Central memory CD8-positive, alpha-beta T cell (primary cell): ENCODE results near the gene POLL.
A peak's percentile ranks its signal among the peaks of the same experiment; 100 is the strongest.
"Not testable (repeated sequence)": the region's sequence is repeated elsewhere in the genome, so short reads cannot be mapped to it uniquely, and the experiment has no call there.

Experiments used
- ATAC-seq: fragments of 150-1000 bp; cut with Tn5 transposase; replicated peaks from 2 replicates; pipeline ENCODE4 v1.10.0; 2022; ENCODE audit warnings: mild to moderate bottlenecking, moderate FRiP score, moderate number of reproducible peaks; ENCODE audit not compliant: poor library complexity, severe bottlenecking; ENCODE audit errors: extremely low read depth
- DNase-seq, 2 donors: peaks; one replicate each; pipeline ENCODE4 v3.0.0; 2021; ENCODE audit warnings: low spot score in 2 of 2
- H3K27ac Mint-ChIP-seq: one replicate; pipeline ENCODE4 v1.8.0; 2022; ENCODE audit warnings: low read depth, mild to moderate bottlenecking, moderate library complexity, mixed read lengths
- H3K27me3 Mint-ChIP-seq: one replicate; pipeline ENCODE4 v1.8.0; 2022; ENCODE audit warnings: mixed read lengths
- H3K36me3 Mint-ChIP-seq: one replicate; pipeline ENCODE4 v1.8.0; 2022; ENCODE audit warnings: mild to moderate bottlenecking, moderate library complexity, mixed read lengths; ENCODE audit not compliant: insufficient read depth
- H3K4me1 Mint-ChIP-seq: one replicate; pipeline ENCODE4 v1.8.0; 2022; ENCODE audit warnings: mixed read lengths
- H3K4me3 Mint-ChIP-seq: one replicate; pipeline ENCODE4 v1.8.0; 2022; ENCODE audit warnings: mild to moderate bottlenecking, moderate library complexity, mixed read lengths
- H3K9me3 Mint-ChIP-seq: one replicate; pipeline ENCODE4 v1.8.0; 2022; ENCODE audit warnings: mixed read lengths

The POLL gene

GRCh38 chr10:101601541-101601940, 13.5 kb upstream of the POLL start:
- Mint-ChIP-seq H3K27ac (no peak overlapping the region), H3K4me3 (no peak overlapping the region), H3K27me3 (no peaks in the 10 kb centered on the region), H3K4me1 (no peaks in the 10 kb centered on the region), H3K9me3 (no peaks in the 10 kb centered on the region), H3K36me3 (peaks cover 17% of the 10 kb centered on the region)
- DNase-seq: no peak
- ATAC-seq: no peak

GRCh38 chr10:101597091-101597900, 9.2 kb upstream of the POLL start:
- H3K4me1 Mint-ChIP-seq: no peaks in the 10 kb centered on the region
- H3K4me3 Mint-ChIP-seq: no peak overlapping the region
- H3K27me3 Mint-ChIP-seq: no peaks in the 10 kb centered on the region
- ATAC-seq: no peak
- H3K27ac Mint-ChIP-seq: no peak overlapping the region
- peaks cover 9% of the 10 kb centered on the region for H3K36me3 Mint-ChIP-seq
- no peaks in the 10 kb centered on the region for H3K9me3 Mint-ChIP-seq
- no peak for DNase-seq

DNA sequence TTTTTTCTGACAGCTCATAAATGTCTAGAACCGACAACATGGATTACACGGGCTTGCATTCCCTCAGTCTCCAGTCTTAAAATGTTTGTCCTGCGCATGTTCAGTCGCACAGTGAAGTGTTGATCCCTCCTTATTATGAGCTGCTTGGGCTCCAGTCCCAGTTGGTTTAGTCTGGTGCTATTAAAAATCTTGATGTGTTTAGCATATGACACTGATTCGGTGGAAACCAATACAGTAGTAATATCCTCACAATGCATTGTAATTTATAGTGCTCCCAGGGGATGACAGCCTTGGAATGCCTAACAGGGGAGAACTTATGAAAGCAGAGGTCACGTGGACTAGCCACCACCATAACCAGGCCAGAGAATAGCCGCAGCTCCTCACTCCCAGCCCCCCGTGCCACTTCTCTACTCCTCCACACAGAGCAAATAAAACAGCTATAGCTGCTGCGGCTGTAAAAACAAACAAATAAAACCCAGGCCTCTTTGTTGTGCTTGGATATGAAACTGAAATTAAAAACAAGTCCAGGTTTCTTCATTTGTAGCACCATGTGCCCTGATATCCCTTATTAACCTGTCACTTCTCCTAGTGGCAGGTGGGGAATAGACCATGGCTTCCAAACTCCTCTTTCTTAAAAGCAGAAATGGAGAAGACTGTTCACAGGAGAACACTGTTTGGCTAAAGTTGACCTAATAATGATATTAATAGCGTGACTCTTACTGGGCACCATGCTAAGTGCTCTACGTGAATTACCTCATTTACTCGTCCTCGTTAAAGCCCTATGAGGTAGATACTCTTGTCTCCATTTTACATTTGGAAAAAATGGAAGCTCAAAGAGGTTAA, 7.8 kb upstream of the POLL start:
- Mint-ChIP-seq H3K27ac (no peak overlapping the region), H3K27me3 (no peaks in the 10 kb centered on the region), H3K4me3 (no peak overlapping the region), H3K9me3 (no peaks in the 10 kb centered on the region), H3K4me1 (no peaks in the 10 kb centered on the region), H3K36me3 (peaks cover 7% of the 10 kb centered on the region)
- DNase-seq: no peak
- no peak for ATAC-seq

DNA sequence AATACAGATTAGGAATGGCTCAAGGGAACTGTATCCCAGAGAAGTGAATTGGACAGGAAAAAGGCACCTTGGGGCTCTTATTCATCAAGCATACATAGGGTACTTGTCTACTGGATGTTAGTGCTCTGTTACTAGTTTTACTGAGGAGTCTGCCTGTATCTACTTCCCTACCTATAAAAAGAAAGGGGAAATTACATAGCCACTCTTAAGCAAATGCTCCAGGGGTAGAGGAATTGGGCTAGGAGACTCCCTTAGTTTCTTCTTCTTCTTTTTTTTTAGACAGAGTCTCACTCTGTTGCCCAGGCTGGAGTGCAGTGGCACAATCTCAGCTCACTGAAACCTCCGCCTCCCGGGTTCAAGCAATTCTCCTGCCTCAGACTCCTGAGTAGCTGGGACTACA, 5.3 kb upstream of the POLL start:
- H3K36me3 Mint-ChIP-seq, H3K9me3 Mint-ChIP-seq, H3K4me1 Mint-ChIP-seq, H3K27ac Mint-ChIP-seq, H3K27me3 Mint-ChIP-seq, DNase-seq, H3K4me3 Mint-ChIP-seq, ATAC-seq: not testable (repeated sequence)

DNA sequence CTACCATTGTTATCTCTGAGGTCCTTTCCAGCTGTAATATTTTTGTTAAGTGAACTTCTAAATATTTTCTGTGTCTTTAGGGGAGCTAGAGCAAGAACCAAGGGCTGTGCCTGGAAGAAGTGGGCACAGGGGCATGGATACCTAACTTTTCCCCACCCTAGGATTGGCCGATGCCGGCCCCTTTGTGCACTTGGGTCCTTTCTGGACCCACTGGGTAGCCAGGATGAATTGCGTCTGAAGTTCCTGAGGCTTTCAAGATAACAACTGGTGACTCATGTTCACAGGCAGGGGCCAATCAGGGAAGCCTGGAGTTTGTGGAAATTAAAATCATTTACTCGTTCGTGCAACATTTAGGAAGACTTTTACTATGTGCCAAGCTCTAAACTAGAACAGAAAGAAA, 822 bp upstream of the POLL start:
- peaks cover 40% of the 10 kb centered on the region for H3K4me1 Mint-ChIP-seq
- H3K27ac Mint-ChIP-seq: no peak overlapping the region
- ATAC-seq (no peak), DNase-seq (no peak)
- H3K36me3 Mint-ChIP-seq: peaks cover 18% of the 10 kb centered on the region
- H3K27me3 Mint-ChIP-seq: no peaks in the 10 kb centered on the region
- no peaks in the 10 kb centered on the region for H3K9me3 Mint-ChIP-seq
- H3K4me3 Mint-ChIP-seq: peak overlapping the region; percentile 94

- peaks cover 21% of the 10 kb centered on the region for H3K36me3 Mint-ChIP-seq
- no peak overlapping the region for H3K27ac Mint-ChIP-seq
- no peaks in the 10 kb centered on the region for H3K27me3 Mint-ChIP-seq
These were observed 2.2 kb downstream of the POLL start for GRCh38 chr10:101585841-101586240.

DNA sequence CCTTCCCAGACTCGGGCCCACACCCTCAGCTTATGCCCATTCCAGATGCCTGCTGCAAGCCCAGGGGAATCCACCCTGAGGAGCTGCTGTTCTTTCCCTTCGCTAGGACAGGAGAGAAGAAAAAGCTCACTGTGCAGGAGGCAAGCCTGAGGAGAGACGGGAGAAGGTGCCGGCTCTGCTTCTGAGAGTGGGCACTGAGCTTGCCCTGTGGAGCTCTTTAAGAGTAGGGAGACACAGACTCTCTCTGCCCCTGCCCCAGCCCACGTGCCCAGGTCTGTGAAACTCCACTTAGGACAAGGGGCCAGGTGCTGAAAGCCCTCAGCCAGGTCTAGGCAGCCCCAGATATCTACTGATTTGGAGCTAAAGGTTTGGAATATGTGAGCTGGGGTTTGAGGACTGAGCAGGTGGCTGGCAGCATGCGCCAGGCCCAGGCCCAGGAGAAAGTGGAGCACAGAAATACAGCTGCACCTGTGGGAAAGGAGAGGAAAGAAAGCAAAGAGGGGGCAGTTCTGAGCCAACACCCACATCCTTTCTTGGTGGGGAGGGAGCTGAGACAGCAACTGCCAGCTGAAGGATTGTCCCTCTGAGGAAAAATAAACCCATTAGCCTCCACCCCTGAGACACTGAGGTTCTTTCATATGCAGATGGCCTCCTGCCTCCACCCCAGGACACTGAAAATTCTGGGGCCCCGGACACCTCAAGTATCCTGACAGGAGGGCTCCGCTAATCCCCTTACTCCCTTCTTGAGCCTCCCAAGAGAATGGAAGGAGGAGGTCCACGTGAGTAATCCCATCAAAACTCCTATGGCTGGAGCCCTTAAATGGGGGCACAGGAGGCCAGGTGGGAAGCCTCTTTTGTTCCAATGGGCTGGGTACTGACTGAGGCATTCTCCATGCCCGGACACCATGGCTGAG, 7.3 kb downstream of the POLL start:
- DNase-seq (no peak), ATAC-seq (no peak)
- Mint-ChIP-seq H3K4me3 (no peak overlapping the region), H3K36me3 (peaks cover 10% of the 10 kb centered on the region), H3K27ac (no peak overlapping the region), H3K4me1 (peaks cover 11% of the 10 kb centered on the region), H3K27me3 (no peaks in the 10 kb centered on the region), H3K9me3 (no peaks in the 10 kb centered on the region)

More at GRCh38 chr10:101585841-101586240, 2.2 kb downstream of the POLL start:
- DNase-seq (no peak), ATAC-seq (no peak)
- Mint-ChIP-seq H3K4me1 (peaks cover 40% of the 10 kb centered on the region), H3K4me3 (no peak overlapping the region), H3K9me3 (no peaks in the 10 kb centered on the region)

- DNase-seq (no peak), ATAC-seq (no peak)
- H3K27me3 Mint-ChIP-seq: no peaks in the 10 kb centered on the region
- peaks cover 7% of the 10 kb centered on the region for H3K36me3 Mint-ChIP-seq
- H3K4me1 Mint-ChIP-seq: peaks cover 3% of the 10 kb centered on the region
- H3K27ac Mint-ChIP-seq: no peak overlapping the region
- H3K4me3 Mint-ChIP-seq: no peak overlapping the region
- no peaks in the 10 kb centered on the region for H3K9me3 Mint-ChIP-seq
These were observed 8.6 kb downstream of the POLL start for GRCh38 chr10:101579516-101579870.

GRCh38 chr10:101578803-101579515, 9.1 kb downstream of the POLL start:
- ATAC-seq: no peak
- Mint-ChIP-seq H3K9me3 (no peaks in the 10 kb centered on the region), H3K27me3 (no peaks in the 10 kb centered on the region), H3K36me3 (peaks cover 5% of the 10 kb centered on the region), H3K27ac (peak overlapping the region; percentile 29), H3K4me1 (no peaks in the 10 kb centered on the region), H3K4me3 (no peak overlapping the region)
- DNase-seq: no peak

DNA sequence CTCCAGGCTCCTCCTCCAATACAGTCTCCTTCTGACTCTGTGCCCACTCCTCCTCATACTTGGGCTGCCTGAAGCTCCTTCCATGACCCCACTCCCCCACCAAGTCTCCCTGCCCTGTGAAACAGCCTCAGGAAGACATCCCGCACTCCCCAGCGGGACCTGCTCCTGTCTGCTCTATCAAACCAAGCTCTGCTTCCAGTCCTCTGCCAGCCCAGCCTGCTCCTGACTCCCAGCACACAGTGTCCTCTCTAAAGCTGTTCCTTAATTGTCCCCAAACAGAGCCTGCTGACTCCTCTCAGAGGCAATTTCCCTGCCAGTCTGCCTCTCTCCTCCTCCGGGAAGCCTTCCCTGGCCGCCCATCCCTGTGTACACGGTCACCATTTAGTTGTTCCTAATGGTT, 9.9 kb downstream of the POLL start:
- Mint-ChIP-seq H3K4me3 (no peak overlapping the region), H3K36me3 (peaks cover 5% of the 10 kb centered on the region), H3K27ac (peak overlapping the region; percentile 29), H3K4me1 (no peaks in the 10 kb centered on the region), H3K9me3 (no peaks in the 10 kb centered on the region), H3K27me3 (no peaks in the 10 kb centered on the region)
- DNase-seq: no peak
- no peak for ATAC-seq

GRCh38 chr10:101577121-101577871, 10.8 kb downstream of the POLL start:
- Mint-ChIP-seq H3K27ac (peak overlapping the region; percentile 32), H3K36me3 (peaks cover 5% of the 10 kb centered on the region)
- ATAC-seq: no peak

More at GRCh38 chr10:101577121-101577871, 10.8 kb downstream of the POLL start:
- Mint-ChIP-seq H3K27me3 (no peaks in the 10 kb centered on the region), H3K9me3 (no peaks in the 10 kb centered on the region), H3K4me3 (no peak overlapping the region), H3K4me1 (no peaks in the 10 kb centered on the region)
- no peak for DNase-seq
